Kidney (tissue), 14 donors: ENCODE data around the gene LCAT. TPM values are rescaled to one million over a fixed set of nuclear protein-coding genes. Genes with fewer than 3 reads are reported as not detected.

Source experiments
- DNase-seq, 5 donors: peaks; one replicate each; pipeline ENCODE4 v3.0.0-alpha.2; 2013 to 2020
- FAIRE-seq: peaks from 2 replicates; lab custom pipeline; 2012; peaks lifted over from hg19 to GRCh38; lab: Jason Lieb, UNC
- H3K27ac ChIP-seq, 2 donors: one replicate each; pipeline ENCODE4 v1.7.0; 2013; ENCODE audit warnings: low read depth in 2 of 2, low read length in 2 of 2, inconsistent platforms in 1 of 2
- H3K27me3 ChIP-seq: one replicate; pipeline ENCODE4 v1.7.1; 2013; ENCODE audit warnings: low read length, inconsistent platforms; ENCODE audit not compliant: control insufficient read depth, insufficient read depth
- H3K36me3 ChIP-seq, 3 donors: one replicate each; pipeline versions ENCODE4 v1.7.0 to v1.7.1; 2013; ENCODE audit warnings: low read length in 3 of 3, control low read depth in 1 of 3, inconsistent platforms in 1 of 3; ENCODE audit not compliant: insufficient read depth in 3 of 3, control insufficient read depth in 2 of 3
- H3K4me1 ChIP-seq, 3 donors: one replicate each; pipeline versions ENCODE4 v1.7.0 to v1.7.1; 2013; ENCODE audit warnings: low read length in 3 of 3, inconsistent platforms in 1 of 3, low read depth in 1 of 3; ENCODE audit not compliant: control insufficient read depth in 2 of 3, insufficient read depth in 2 of 3
- H3K4me3 ChIP-seq, 3 donors: one replicate each; pipeline versions ENCODE4 v1.7.0 to v1.8.1; 2013; ENCODE audit warnings: low read length in 3 of 3, control low read depth in 1 of 3, inconsistent platforms in 1 of 3
- H3K9ac ChIP-seq, 3 donors: one replicate each; pipeline versions ENCODE4 v1.7.0 to v1.7.1; 2013; ENCODE audit warnings: low read length in 3 of 3, control low read depth in 1 of 3, inconsistent platforms in 1 of 3
- H3K9me3 ChIP-seq, 3 donors: one replicate each; pipeline versions ENCODE4 v1.7.0 to v1.7.1; 2013; ENCODE audit warnings: low read length in 3 of 3, control low read depth in 1 of 3, inconsistent platforms in 1 of 3; ENCODE audit not compliant: control insufficient read depth in 2 of 3, insufficient read depth in 1 of 3
- CTCF ChIP-seq: IDR thresholded peaks from 3 replicates; pipeline ENCODE4 v1.5.1; 2012; ENCODE audit warnings: mild to moderate bottlenecking, moderate library complexity, borderline replicate concordance; ENCODE audit not compliant: insufficient read depth; ENCODE audit errors: extremely low read depth
- intact Hi-C: fragments of 100-400 bp; cut with DNase I; formaldehyde crosslinking; loops from one replicate; pipeline ENCODE4 v1.11.1; 2022
- polyA plus RNA-seq: library from polyadenylated mRNA; stranded (reverse); fragments of 350-450 nt; fragmentation: Illumina TruSeq; extraction: RNeasy Lipid Tissue Mini Kit (QIAGEN cat#74804); gene quantifications from one replicate; pipeline ENCODE4 v1.2.3, GENCODE V29; 2014; ENCODE audit warnings: low read depth, low replicate concordance; ENCODE audit not compliant: insufficient read depth
- total RNA-seq: library from RNA; stranded (reverse); fragmentation: NEBNext Ultra II Directional; extraction: Animal tissue kit (Norgen Biotek cat#: 25700); gene quantifications from one replicate; pipeline ENCODE4 v1.2.1, GENCODE V29; 2021
- donor health status: control.
- donor health status: control.
- donor health status: control.
- donor health status: control.
- donor health status: control.
- donor health status: DM: yes; HTN: yes; CAD: no.
- donor health status: Normal renal cell carcinoma (clear cell type).

LCAT gene
- total and polyA plus RNA-seq, 2 donors from 2014 or later: 10.2 to 27.4 TPM

GRCh38 chr16:67901734-67902133 lies 42.2 kb downstream of the LCAT start:
- Histone ChIP-seq H3K9ac (no peak overlapping the region), H3K4me3 (no peak overlapping the region), H3K4me1 (peaks cover 0 to 4% (median 0%) of the 10 kb centered on the region in 3 donors), H3K36me3 (peaks cover 0 to 2% (median 0%) of the 10 kb centered on the region in 3 donors), H3K9me3 (no peaks in the 10 kb centered on the region), H3K27me3 (no peaks in the 10 kb centered on the region), H3K27ac (no peak overlapping the region)
- no peak for TF ChIP-seq CTCF
- no peak for FAIRE-seq
- no peak for DNase-seq
- intact Hi-C loops: no loop called here

- TF ChIP-seq CTCF: no peak
- no peak overlapping the region for H3K4me3 ChIP-seq
- H3K4me1 ChIP-seq: peaks cover 0 to 20% (median 8%) of the 10 kb centered on the region in 3 donors
- no peak overlapping the region for H3K9ac ChIP-seq
- DNase-seq (peak in 1 of 5 donors; percentile 19), FAIRE-seq (no peak)
- no peak overlapping the region for H3K27ac ChIP-seq
- no peaks in the 10 kb centered on the region for H3K27me3 ChIP-seq
- H3K9me3 ChIP-seq: no peaks in the 10 kb centered on the region
- intact Hi-C loops: no loop called here
- H3K36me3 ChIP-seq: no peaks in the 10 kb centered on the region
Observed at GRCh38 chr16:67897231-67897630, 46.7 kb downstream of the LCAT start.

- H3K4me1 ChIP-seq: peaks cover 0 to 20% (median 8%) of the 10 kb centered on the region in 3 donors
- intact Hi-C loops: no loop called here
Observed at GRCh38 chr16:67893743-67894399, 50.0 kb downstream of the LCAT start.

More at GRCh38 chr16:67893743-67894399, 50.0 kb downstream of the LCAT start:
- no peak for TF ChIP-seq CTCF
- Histone ChIP-seq H3K4me3 (peak overlapping the region; percentile 76 to 91 (median 84)), H3K9ac (peak overlapping the region; percentile 74 to 98 (median 74)), H3K27ac (peak overlapping the region; percentile 88 to 95), H3K36me3 (no peaks in the 10 kb centered on the region), H3K9me3 (no peaks in the 10 kb centered on the region), H3K27me3 (no peaks in the 10 kb centered on the region)
- peak in 3 of 5 donors; percentile 26 to 72 (median 50) for DNase-seq
- FAIRE-seq: no peak
